ENCODE measurements around the gene EXOC5. TPM values are rescaled to one million over a fixed set of nuclear protein-coding genes. Genes with fewer than 3 reads are reported as not detected.

EXOC5 gene
- total and polyA plus RNA-seq, 4 donors = 13.7 to 75.1 (median 47.1) TPM

DNA sequence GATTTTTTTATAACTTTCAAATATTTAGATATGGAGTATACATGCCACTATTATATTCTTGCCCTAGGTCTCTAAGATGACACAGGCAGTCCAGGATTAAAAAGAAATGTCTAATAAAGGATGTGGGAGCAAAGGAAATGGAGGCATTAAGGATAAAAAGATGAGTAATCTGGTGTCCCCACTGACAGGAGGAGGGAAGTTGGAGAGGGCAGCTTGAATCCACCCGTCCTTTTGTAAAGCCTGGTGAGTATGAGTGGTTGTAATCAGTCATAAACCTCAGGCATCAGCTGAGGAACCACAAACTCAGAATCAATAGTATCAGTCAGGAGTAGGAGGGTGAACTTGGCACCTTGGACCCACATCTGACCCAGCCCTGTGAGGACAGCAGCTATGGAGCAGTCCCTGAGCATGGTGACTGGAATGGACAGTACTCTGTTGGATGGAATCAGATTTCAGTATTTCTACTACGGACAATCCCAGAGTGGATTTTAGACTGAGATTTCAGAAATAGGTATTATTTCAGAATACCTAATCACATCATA is 100.5 kb downstream of the EXOC5 start:
- H3K27me3 ChIP-seq (ENCODE audit: control insufficient read depth in 1 of 2, insufficient read depth in 2 of 2, low read length in 1 of 2) = no peaks in the 10 kb centered on the region
- intact Hi-C loops (cut with DNase I) = no loop called here
- no peak overlapping the region for H3K27ac ChIP-seq (ENCODE audit: low read depth in 1 of 2, low read length in 2 of 2)
- 81 to 83% methylated on average over 2 of the region's 2 CpGs for WGBS, 2 donors
- no peak overlapping the region for H3K4me3 ChIP-seq (ENCODE audit: low read length in 2 of 2)
- DNase-seq (no peak), ATAC-seq (ENCODE audit: low FRiP score) (no peak)
- H3K36me3 ChIP-seq (ENCODE audit: control insufficient read depth in 1 of 2, insufficient read depth in 2 of 2, low read length in 1 of 2) = no peaks in the 10 kb centered on the region
- H3K9me3 ChIP-seq (ENCODE audit: control insufficient read depth, low read length) = no peaks in the 10 kb centered on the region
- no peaks in the 10 kb centered on the region for H3K4me1 ChIP-seq (ENCODE audit: control insufficient read depth in 1 of 2, insufficient read depth in 2 of 2, low read length in 2 of 2)

- no peak for ATAC-seq (ENCODE audit: low FRiP score)
Measured at GRCh38 chr14:57161583-57162234, 107.0 kb downstream of the EXOC5 start.

GRCh38 chr14:57160333-57160732 is 108.4 kb downstream of the EXOC5 start:
- H3K27me3 ChIP-seq (ENCODE audit: control insufficient read depth in 1 of 2, insufficient read depth in 2 of 2, low read length in 1 of 2) = peaks cover 0 to 2% of the 10 kb centered on the region in 2 donors
- no peak for ATAC-seq (ENCODE audit: low FRiP score)
- H3K27ac ChIP-seq (ENCODE audit: low read depth in 1 of 2, low read length in 2 of 2) = no peak overlapping the region
- peaks cover 2% of the 10 kb centered on the region for H3K9me3 ChIP-seq (ENCODE audit: control insufficient read depth, low read length)
- H3K4me3 ChIP-seq (ENCODE audit: low read length in 2 of 2) = no peak overlapping the region
- 57 to 67% methylated on average over 6 of the region's 6 CpGs for WGBS, 2 donors
- intact Hi-C loops (cut with DNase I) = no loop called here
- H3K4me1 ChIP-seq (ENCODE audit: control insufficient read depth in 1 of 2, insufficient read depth in 2 of 2, low read length in 2 of 2) = no peaks in the 10 kb centered on the region
- no peaks in the 10 kb centered on the region for H3K36me3 ChIP-seq (ENCODE audit: control insufficient read depth in 1 of 2, insufficient read depth in 2 of 2, low read length in 1 of 2)
- DNase-seq = no peak

More at GRCh38 chr14:57161583-57162234, 107.0 kb downstream of the EXOC5 start:
- Histone ChIP-seq H3K36me3 (ENCODE audit: control insufficient read depth in 1 of 2, insufficient read depth in 2 of 2, low read length in 1 of 2) (no peaks in the 10 kb centered on the region), H3K27me3 (ENCODE audit: control insufficient read depth in 1 of 2, insufficient read depth in 2 of 2, low read length in 1 of 2) (peaks cover 0 to 2% of the 10 kb centered on the region in 2 donors), H3K4me3 (ENCODE audit: low read length in 2 of 2) (no peak overlapping the region), H3K9me3 (ENCODE audit: control insufficient read depth, low read length) (peaks cover 2% of the 10 kb centered on the region), H3K4me1 (ENCODE audit: control insufficient read depth in 1 of 2, insufficient read depth in 2 of 2, low read length in 2 of 2) (no peaks in the 10 kb centered on the region), H3K27ac (ENCODE audit: low read depth in 1 of 2, low read length in 2 of 2) (no peak overlapping the region)
- WGBS, 2 donors = 49 to 53% methylated on average over 8 of the region's 8 CpGs
- intact Hi-C loops (cut with DNase I) = no loop called here
- DNase-seq = no peak

DNA sequence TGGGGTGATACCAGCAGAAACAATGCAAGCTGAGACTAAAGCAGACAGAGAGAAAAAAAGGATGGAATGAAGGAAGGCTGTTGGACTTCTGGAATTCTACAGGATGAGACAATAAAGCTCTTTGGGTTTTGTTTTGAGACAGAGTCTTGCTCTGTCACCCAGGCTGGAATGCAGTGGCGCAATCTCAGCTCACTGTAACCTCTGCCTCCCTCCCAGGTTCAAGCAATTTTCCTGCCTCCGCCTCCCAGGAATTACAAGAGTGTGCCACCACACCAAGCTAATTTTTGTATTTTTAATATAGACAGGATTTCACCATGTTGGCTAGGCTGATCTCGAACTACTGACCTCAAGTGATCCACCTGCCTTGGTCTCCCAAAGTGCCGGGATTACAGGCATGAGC is 115.4 kb downstream of the EXOC5 start:
- Histone ChIP-seq H3K4me1 (ENCODE audit: control insufficient read depth in 1 of 2, insufficient read depth in 2 of 2, low read length in 2 of 2) (no peaks in the 10 kb centered on the region), H3K27me3 (ENCODE audit: control insufficient read depth in 1 of 2, insufficient read depth in 2 of 2, low read length in 1 of 2) (no peaks in the 10 kb centered on the region), H3K27ac (ENCODE audit: low read depth in 1 of 2, low read length in 2 of 2) (no peak overlapping the region), H3K9me3 (ENCODE audit: control insufficient read depth, low read length) (no peaks in the 10 kb centered on the region), H3K4me3 (ENCODE audit: low read length in 2 of 2) (no peak overlapping the region), H3K36me3 (ENCODE audit: control insufficient read depth in 1 of 2, insufficient read depth in 2 of 2, low read length in 1 of 2) (no peaks in the 10 kb centered on the region)
- ATAC-seq (ENCODE audit: low FRiP score) (no peak), DNase-seq (no peak)
- 89 to 91% methylated on average over 4 of the region's 4 CpGs for WGBS, 2 donors
- intact Hi-C loops (cut with DNase I) = no loop called here

Other genes starting within 250 kb of the EXOC5 start
- 10 to 100 TPM; 30.8 to 36.9 TPM for gene AP5M1, start 66 bp upstream of the EXOC5 start, total RNA-seq
- gene AP5M1, start 66 bp upstream of the EXOC5 start, polyA plus RNA-seq = 10 to 100 TPM; 11.7 to 15.7 TPM
- 10 to 100 TPM; 16.2 to 17.0 TPM for gene NAA30, start 121.7 kb upstream of the EXOC5 start, total RNA-seq
- gene NAA30, start 121.7 kb upstream of the EXOC5 start, polyA plus RNA-seq = 1 to 10 TPM; 7.9 to 9.5 TPM
- gene CCDC198, start 225.0 kb upstream of the EXOC5 start, total RNA-seq = not detected
- gene CCDC198, start 225.0 kb upstream of the EXOC5 start, polyA plus RNA-seq = not detected